Ovary (tissue), 3 donors: ENCODE measurements around the gene MAPK8.

Source experiments
- EP300 ChIP-seq: sonication (generic); formaldehyde crosslinking; IDR thresholded peaks from one replicate; pipeline ENCODE4 v1.6.1; 2017; ENCODE audit warnings: antibody characterized with exemption
- POLR2A ChIP-seq: fragments of 450-650 bp; IDR thresholded peaks from one replicate; pipeline ENCODE4 v1.6.1; 2017; ENCODE audit warnings: antibody characterized with exemption, mild to moderate bottlenecking, moderate library complexity
- TF ChIP-seq, protein P1 (sequence below), 3 donors: fragments of 450-650 bp in 2 of 3; fragments of 200-600 bp in 1 of 3; IDR thresholded peaks; one replicate each; pipeline versions ENCODE4 v1.5.1 to v1.8.0; 2016 to 2022; ENCODE audit warnings: antibody characterized with exemption in 3 of 3, mild to moderate bottlenecking in 1 of 3
- donor health status: DM: no; HTN: no; CAD: no.

DNA sequence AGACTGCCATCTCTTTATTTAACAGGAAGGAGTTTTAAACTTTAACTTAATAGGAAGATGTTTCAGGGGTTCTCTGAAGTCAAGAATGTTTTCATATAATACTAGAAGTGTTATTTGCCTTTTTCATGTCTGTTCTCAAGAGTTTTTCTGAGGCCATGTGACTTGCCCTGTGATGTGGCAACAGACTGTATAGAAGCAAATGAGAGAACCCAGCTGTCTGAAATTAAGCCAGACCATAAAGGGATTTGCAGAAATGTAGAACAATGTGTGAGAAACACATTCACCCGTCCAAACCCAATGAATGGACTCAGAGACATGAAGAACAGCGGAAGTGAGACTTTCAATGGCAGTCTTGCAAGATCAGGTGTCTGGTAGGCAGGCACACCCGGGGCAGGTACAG, 23.8 kb downstream of the MAPK8 start:
- TF ChIP-seq POLR2A (no peak), EP300 (no peak)
- TF ChIP-seq, protein P1, sequence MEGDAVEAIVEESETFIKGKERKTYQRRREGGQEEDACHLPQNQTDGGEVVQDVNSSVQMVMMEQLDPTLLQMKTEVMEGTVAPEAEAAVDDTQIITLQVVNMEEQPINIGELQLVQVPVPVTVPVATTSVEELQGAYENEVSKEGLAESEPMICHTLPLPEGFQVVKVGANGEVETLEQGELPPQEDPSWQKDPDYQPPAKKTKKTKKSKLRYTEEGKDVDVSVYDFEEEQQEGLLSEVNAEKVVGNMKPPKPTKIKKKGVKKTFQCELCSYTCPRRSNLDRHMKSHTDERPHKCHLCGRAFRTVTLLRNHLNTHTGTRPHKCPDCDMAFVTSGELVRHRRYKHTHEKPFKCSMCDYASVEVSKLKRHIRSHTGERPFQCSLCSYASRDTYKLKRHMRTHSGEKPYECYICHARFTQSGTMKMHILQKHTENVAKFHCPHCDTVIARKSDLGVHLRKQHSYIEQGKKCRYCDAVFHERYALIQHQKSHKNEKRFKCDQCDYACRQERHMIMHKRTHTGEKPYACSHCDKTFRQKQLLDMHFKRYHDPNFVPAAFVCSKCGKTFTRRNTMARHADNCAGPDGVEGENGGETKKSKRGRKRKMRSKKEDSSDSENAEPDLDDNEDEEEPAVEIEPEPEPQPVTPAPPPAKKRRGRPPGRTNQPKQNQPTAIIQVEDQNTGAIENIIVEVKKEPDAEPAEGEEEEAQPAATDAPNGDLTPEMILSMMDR (IDR thresholded peaks at IDR 0.05), result no peak
